ENCODE data around the gene HCN2. TPM values are rescaled to one million over a fixed set of nuclear protein-coding genes. Genes with fewer than 3 reads are reported as not detected.
A peak's percentile ranks its signal among the peaks of the same experiment; 100 is the strongest.

Gene HCN2
- total and polyA plus RNA-seq, 9 of the 15 experiments (the other 6 are each of a cell fraction or from before 2014, with no cell fraction given) = 0.29 to 4.2 (median 0.82) TPM; not detected in 2

GRCh38 chr19:592101-592500 is 2.4 kb downstream of the HCN2 start (continued):
- TF ChIP-seq ARID3A (IDR thresholded peaks at IDR 0.05; ENCODE audit: borderline replicate concordance, low read depth, low read length) (no peak), HNRNPUL1 (IDR thresholded peaks at IDR 0.05; ENCODE audit: low read length) (no peak), BDP1 (IDR thresholded peaks at IDR 0.05; ENCODE audit: insufficient read depth, insufficient read length) (no peak)

DNA sequence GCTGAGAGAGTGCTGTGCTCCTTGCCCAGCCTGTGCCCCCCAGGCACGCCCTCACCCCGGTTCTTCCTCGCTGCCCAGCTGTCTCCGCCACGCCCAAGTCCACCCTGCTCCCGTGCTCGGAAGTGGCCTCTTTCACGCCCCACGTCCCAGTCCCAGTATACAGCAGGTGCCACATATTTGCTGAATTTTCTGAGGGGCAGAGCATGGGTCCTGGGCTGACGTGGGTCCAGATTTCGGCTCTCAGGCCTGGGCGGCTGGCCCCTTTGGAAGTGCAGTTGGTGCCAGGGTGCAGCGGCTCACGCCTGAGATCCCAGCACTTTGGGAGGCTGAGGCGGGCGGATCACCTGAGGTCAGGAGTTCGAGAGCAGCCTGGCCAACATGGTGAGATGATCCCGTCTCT is 3.4 kb downstream of the HCN2 start:
- Histone ChIP-seq H3K79me2 (ENCODE audit: control insufficient read depth, insufficient read depth, low read length) (no peaks in the 10 kb centered on the region), H3K27me3 (ENCODE audit: control insufficient read depth in 2 of 2, insufficient read depth in 2 of 2, low read length in 2 of 2) (peaks cover 12 to 34% of the 10 kb centered on the region in 2 experiments; a peak in 4 of 5 replicates), H3K9me1 (ENCODE audit: control insufficient read depth, insufficient read depth, low read length) (no peaks in the 10 kb centered on the region), H3K9me3 (replicated peaks; ENCODE audit: control insufficient read depth, insufficient read depth, low read depth, low read length) (no peaks in the 10 kb centered on the region), H3K36me3 (ENCODE audit: control insufficient read depth, insufficient read depth, low read length) (no peaks in the 10 kb centered on the region), H4K20me1 (replicated peaks; ENCODE audit: control insufficient read depth, insufficient read depth, low read length) (peaks cover 20% of the 10 kb centered on the region; the same call in 1 of the 2 replicates), H3K9ac (ENCODE audit: insufficient read depth in 1 of 2, low read depth in 2 of 2, low read length in 2 of 2) (no peak overlapping the region), H3K4me2 (ENCODE audit: insufficient read depth, low read length) (no peak overlapping the region), H3K27ac (ENCODE audit: extremely low read depth, low read depth, low read length) (no peak overlapping the region), H2AFZ (ENCODE audit: low read depth, low read length) (no peak overlapping the region), H3K4me3 (no peak overlapping the region), H3K4me1 (replicated peaks in 1 of 2; ENCODE audit: control insufficient read depth in 2 of 2, insufficient read depth in 2 of 2, low read length in 2 of 2) (peaks cover 5 to 82% of the 10 kb centered on the region in 2 experiments; a peak in 3 of 5 replicates)
- CTCF ChIA-PET (ENCODE audit: low intra/inter-chr PET ratio) = no interaction called here
- DNase-seq (ENCODE audit: extremely low read depth in 1 of 4, low spot score in 3 of 4) (no peak), ATAC-seq (no peak), FAIRE-seq (no peak)
- BruUV-seq (replicated peaks) = no TSS peak
- POLR2A ChIA-PET = interaction anchor here (1.3 kb wide), 1 partner anchor 11 kb away, joined by 3 read pairs; no protein-coding TSS in a partner anchor
- WGBS (ENCODE audit: insufficient coverage, low coverage, missing lambda C conversion rate) = 28% methylated on average over 18 of the region's 18 CpGs
- TF ChIP-seq DACH1 (IDR thresholded peaks at IDR 0.05; ENCODE audit: partially characterized antibody) = no peak
- TF ChIP-seq ZKSCAN8 (CRISPR knock-in tag; IDR thresholded peaks at IDR 0.05) = peak; percentile 96
- TF ChIP-seq TOE1 (IDR thresholded peaks at IDR 0.05; ENCODE audit: borderline replicate concordance) = no peak
- TF ChIP-seq TOE1 (CRISPR knock-in tag; IDR thresholded peaks at IDR 0.05; ENCODE audit: borderline replicate concordance, low read depth) = no peak
- in situ Hi-C loops (cut with MboI) = no loop called here
- intact Hi-C loops (cut with micrococcal nuclease) = no loop called here
